Measurements from ENCODE around the gene LLCFC1.

- TF ChIP-seq CTCF (IDR thresholded peaks at IDR 0.05; ENCODE audit: poor library complexity) (no peak), EZH2phosphoT487 (IDR thresholded peaks at IDR 0.05; ENCODE audit: low read depth, severe bottlenecking, unreplicated experiment) (no peak), EZH2 (IDR thresholded peaks at IDR 0.05; ENCODE audit: borderline replicate concordance) (no peak)
Observed at GRCh38 chr7:142934056-142934455, 5.2 kb upstream of the LLCFC1 start.

All from hepatocyte (in vitro differentiated cells).